Liver (tissue), 3 donors: ENCODE results near the gene EFNA3.
"Not testable (repeated sequence)": the region's sequence is repeated elsewhere in the genome, so short reads cannot be mapped to it uniquely, and the experiment has no call there.

Experiments used
- CTCF ChIP-seq: fragments of 150-350 bp; IDR thresholded peaks from 2 replicates; pipeline ENCODE4 v1.5.1; 2017; ENCODE audit warnings: improper control_type of control experiment, low read depth, low read length; ENCODE audit not compliant: missing input control
- EGR1 ChIP-seq, 2 donors: IDR thresholded peaks; 2 replicates each; pipeline ENCODE4 v1.6.1; 2016 to 2018; ENCODE audit warnings: antibody characterized with exemption in 2 of 2, low read depth in 2 of 2
- JUND ChIP-seq, 2 donors: IDR thresholded peaks; 2 replicates each; pipeline ENCODE4 v1.6.1; 2016; ENCODE audit warnings: antibody characterized with exemption in 2 of 2
- REST ChIP-seq: IDR thresholded peaks from 2 replicates; pipeline ENCODE4 v1.6.1; 2016; ENCODE audit warnings: antibody characterized with exemption, mild to moderate bottlenecking
- TAF1 ChIP-seq: conservative IDR thresholded peaks from 2 replicates; pipeline ENCODE4 v1.6.1; 2016; ENCODE audit warnings: antibody characterized with exemption, mild to moderate bottlenecking
- TF ChIP-seq, protein P1 (sequence below): IDR thresholded peaks from 2 replicates; pipeline ENCODE4 v1.6.1; 2016; ENCODE audit warnings: antibody characterized with exemption
- donor health status: healthy.
- donor health status: healthy.

DNA sequence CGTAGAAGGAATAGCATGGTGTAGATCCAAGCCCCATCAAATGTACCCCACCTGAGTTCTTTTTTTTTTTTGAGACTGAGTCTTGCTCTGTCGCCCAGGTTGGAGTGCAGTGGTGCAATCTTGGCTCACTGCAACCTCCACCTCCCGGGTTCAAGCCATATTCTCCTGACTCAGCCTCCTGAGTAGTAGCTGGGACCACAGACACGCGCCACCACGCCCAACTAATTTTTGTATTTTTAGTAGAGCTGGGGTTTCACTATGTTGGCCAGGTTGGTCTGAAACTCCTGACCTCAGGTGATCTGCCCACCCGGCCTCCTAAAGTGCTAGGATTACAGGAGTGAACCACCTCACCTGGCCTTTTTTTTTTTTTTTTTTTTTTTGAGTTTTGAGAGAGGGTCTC is 39.5 kb downstream of the EFNA3 start:
- not testable (repeated sequence) for TF ChIP-seq CTCF; EGR1 (IDR thresholded peaks at IDR 0.05; ENCODE audit: low read depth in 2 of 2); TAF1; JUND (IDR thresholded peaks at IDR 0.05); REST
- TF ChIP-seq, protein P1, sequence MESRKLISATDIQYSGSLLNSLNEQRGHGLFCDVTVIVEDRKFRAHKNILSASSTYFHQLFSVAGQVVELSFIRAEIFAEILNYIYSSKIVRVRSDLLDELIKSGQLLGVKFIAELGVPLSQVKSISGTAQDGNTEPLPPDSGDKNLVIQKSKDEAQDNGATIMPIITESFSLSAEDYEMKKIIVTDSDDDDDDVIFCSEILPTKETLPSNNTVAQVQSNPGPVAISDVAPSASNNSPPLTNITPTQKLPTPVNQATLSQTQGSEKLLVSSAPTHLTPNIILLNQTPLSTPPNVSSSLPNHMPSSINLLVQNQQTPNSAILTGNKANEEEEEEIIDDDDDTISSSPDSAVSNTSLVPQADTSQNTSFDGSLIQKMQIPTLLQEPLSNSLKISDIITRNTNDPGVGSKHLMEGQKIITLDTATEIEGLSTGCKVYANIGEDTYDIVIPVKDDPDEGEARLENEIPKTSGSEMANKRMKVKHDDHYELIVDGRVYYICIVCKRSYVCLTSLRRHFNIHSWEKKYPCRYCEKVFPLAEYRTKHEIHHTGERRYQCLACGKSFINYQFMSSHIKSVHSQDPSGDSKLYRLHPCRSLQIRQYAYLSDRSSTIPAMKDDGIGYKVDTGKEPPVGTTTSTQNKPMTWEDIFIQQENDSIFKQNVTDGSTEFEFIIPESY: not testable (repeated sequence)
